Kidney (tissue), 14 donors: ENCODE measurements around the gene HTRA3. TPM values are rescaled to one million over a fixed set of nuclear protein-coding genes. Genes with fewer than 3 reads are reported as not detected.

Experiments
- DNase-seq, 5 donors: peaks; one replicate each; pipeline ENCODE4 v3.0.0-alpha.2; 2013 to 2020
- FAIRE-seq: peaks from 2 replicates; lab custom pipeline; 2012; peaks lifted over from hg19 to GRCh38; lab: Jason Lieb, UNC
- H3K27ac ChIP-seq, 2 donors: one replicate each; pipeline ENCODE4 v1.7.0; 2013; ENCODE audit warnings: low read depth in 2 of 2, low read length in 2 of 2, inconsistent platforms in 1 of 2
- H3K27me3 ChIP-seq: one replicate; pipeline ENCODE4 v1.7.1; 2013; ENCODE audit warnings: low read length, inconsistent platforms; ENCODE audit not compliant: control insufficient read depth, insufficient read depth
- H3K36me3 ChIP-seq, 3 donors: one replicate each; pipeline versions ENCODE4 v1.7.0 to v1.7.1; 2013; ENCODE audit warnings: low read length in 3 of 3, control low read depth in 1 of 3, inconsistent platforms in 1 of 3; ENCODE audit not compliant: insufficient read depth in 3 of 3, control insufficient read depth in 2 of 3
- H3K4me1 ChIP-seq, 3 donors: one replicate each; pipeline versions ENCODE4 v1.7.0 to v1.7.1; 2013; ENCODE audit warnings: low read length in 3 of 3, inconsistent platforms in 1 of 3, low read depth in 1 of 3; ENCODE audit not compliant: control insufficient read depth in 2 of 3, insufficient read depth in 2 of 3
- H3K4me3 ChIP-seq, 3 donors: one replicate each; pipeline versions ENCODE4 v1.7.0 to v1.8.1; 2013; ENCODE audit warnings: low read length in 3 of 3, control low read depth in 1 of 3, inconsistent platforms in 1 of 3
- H3K9ac ChIP-seq, 3 donors: one replicate each; pipeline versions ENCODE4 v1.7.0 to v1.7.1; 2013; ENCODE audit warnings: low read length in 3 of 3, control low read depth in 1 of 3, inconsistent platforms in 1 of 3
- H3K9me3 ChIP-seq, 3 donors: one replicate each; pipeline versions ENCODE4 v1.7.0 to v1.7.1; 2013; ENCODE audit warnings: low read length in 3 of 3, control low read depth in 1 of 3, inconsistent platforms in 1 of 3; ENCODE audit not compliant: control insufficient read depth in 2 of 3, insufficient read depth in 1 of 3
- intact Hi-C: fragments of 100-400 bp; cut with DNase I; formaldehyde crosslinking; loops from one replicate; pipeline ENCODE4 v1.11.1; 2022
- polyA plus RNA-seq: library from polyadenylated mRNA; stranded (reverse); fragments of 350-450 nt; fragmentation: Illumina TruSeq; extraction: RNeasy Lipid Tissue Mini Kit (QIAGEN cat#74804); gene quantifications from one replicate; pipeline ENCODE4 v1.2.3, GENCODE V29; 2014; ENCODE audit warnings: low read depth, low replicate concordance; ENCODE audit not compliant: insufficient read depth
- total RNA-seq: library from RNA; stranded (reverse); fragmentation: NEBNext Ultra II Directional; extraction: Animal tissue kit (Norgen Biotek cat#: 25700); gene quantifications from one replicate; pipeline ENCODE4 v1.2.1, GENCODE V29; 2021
- TF ChIP-seq, protein P1 (sequence below): IDR thresholded peaks from 3 replicates; pipeline ENCODE4 v1.5.1; 2012; ENCODE audit warnings: mild to moderate bottlenecking, moderate library complexity, borderline replicate concordance; ENCODE audit not compliant: insufficient read depth; ENCODE audit errors: extremely low read depth
- donor health status: control.
- donor health status: control.
- donor health status: control.
- donor health status: control.
- donor health status: control.
- donor health status: DM: yes; HTN: yes; CAD: no.
- donor health status: Normal renal cell carcinoma (clear cell type).

HTRA3 gene
- total and polyA plus RNA-seq, 2 donors from 2014 or later = 1.7 to 6.5 TPM

DNA sequence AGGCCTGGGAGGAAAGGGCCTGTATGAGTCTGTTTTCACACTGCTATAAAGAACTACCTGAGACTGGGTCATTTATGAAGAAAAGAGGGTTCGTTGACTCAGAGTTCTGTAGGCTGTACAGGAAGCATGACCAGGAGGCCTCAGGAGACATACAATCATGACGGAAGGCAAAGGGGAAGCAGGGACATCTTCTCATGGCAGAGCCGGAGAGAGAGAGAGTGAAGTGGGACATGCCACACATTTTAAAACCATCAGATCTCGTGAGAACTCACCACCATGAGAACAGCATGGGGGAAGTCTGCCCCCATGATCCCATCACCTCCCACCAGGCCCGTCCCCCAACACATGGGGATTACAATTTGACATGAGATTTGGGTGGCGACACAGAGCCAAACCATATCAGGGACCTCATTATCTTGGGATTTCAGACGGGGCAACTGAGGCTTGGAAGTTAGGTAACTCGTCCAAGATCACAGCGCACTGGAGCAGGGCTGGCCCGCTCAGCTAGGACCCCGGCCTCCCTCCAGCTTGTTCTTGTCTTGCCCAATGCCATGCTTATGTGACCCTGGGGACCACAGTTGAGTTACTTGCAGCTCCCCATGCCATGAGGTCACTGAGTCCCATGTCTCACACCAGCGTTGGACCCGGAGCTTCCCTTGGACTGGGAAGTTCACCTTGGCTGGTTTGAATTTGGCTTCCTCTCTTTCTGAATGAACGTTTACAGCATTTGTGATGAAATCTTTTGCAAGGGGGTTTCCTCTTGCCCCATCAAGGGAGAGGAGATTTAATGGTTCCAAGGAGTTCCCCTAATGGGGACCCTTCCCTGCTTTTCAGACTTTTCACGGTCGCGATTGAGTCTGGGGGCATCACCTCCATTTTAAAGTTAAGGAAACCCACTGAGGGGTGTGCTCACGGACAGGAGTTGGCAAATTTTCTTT is 18.1 kb downstream of the HTRA3 start:
- Histone ChIP-seq H3K27ac (no peak overlapping the region), H3K9ac (no peak overlapping the region), H3K4me3 (no peak overlapping the region), H3K9me3 (no peaks in the 10 kb centered on the region), H3K4me1 (no peaks in the 10 kb centered on the region), H3K36me3 (no peaks in the 10 kb centered on the region), H3K27me3 (no peaks in the 10 kb centered on the region)
- TF ChIP-seq, protein P1, sequence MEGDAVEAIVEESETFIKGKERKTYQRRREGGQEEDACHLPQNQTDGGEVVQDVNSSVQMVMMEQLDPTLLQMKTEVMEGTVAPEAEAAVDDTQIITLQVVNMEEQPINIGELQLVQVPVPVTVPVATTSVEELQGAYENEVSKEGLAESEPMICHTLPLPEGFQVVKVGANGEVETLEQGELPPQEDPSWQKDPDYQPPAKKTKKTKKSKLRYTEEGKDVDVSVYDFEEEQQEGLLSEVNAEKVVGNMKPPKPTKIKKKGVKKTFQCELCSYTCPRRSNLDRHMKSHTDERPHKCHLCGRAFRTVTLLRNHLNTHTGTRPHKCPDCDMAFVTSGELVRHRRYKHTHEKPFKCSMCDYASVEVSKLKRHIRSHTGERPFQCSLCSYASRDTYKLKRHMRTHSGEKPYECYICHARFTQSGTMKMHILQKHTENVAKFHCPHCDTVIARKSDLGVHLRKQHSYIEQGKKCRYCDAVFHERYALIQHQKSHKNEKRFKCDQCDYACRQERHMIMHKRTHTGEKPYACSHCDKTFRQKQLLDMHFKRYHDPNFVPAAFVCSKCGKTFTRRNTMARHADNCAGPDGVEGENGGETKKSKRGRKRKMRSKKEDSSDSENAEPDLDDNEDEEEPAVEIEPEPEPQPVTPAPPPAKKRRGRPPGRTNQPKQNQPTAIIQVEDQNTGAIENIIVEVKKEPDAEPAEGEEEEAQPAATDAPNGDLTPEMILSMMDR = no peak
- intact Hi-C loops = no loop called here
- peak in 2 of 5 donors; percentile 19 to 39 for DNase-seq
- no peak for FAIRE-seq

- no peak overlapping the region for H3K9ac ChIP-seq
- H3K9me3 ChIP-seq = no peaks in the 10 kb centered on the region
- intact Hi-C loops = no loop called here
- no peaks in the 10 kb centered on the region for H3K4me1 ChIP-seq
- TF ChIP-seq, protein P1 = no peak
- no peaks in the 10 kb centered on the region for H3K27me3 ChIP-seq
- no peaks in the 10 kb centered on the region for H3K36me3 ChIP-seq
- FAIRE-seq (no peak), DNase-seq (peak in 2 of 5 donors; percentile 28 to 53)
- H3K27ac ChIP-seq = no peak overlapping the region
- H3K4me3 ChIP-seq = no peak overlapping the region
Measured at GRCh38 chr4:8289151-8289750, 19.7 kb downstream of the HTRA3 start.

- Histone ChIP-seq H3K36me3 (no peaks in the 10 kb centered on the region), H3K4me1 (no peaks in the 10 kb centered on the region), H3K9ac (no peak overlapping the region), H3K9me3 (no peaks in the 10 kb centered on the region), H3K27me3 (no peaks in the 10 kb centered on the region), H3K27ac (no peak overlapping the region), H3K4me3 (no peak overlapping the region)
- intact Hi-C loops = no loop called here
- DNase-seq (peak in 2 of 5 donors; percentile 25 to 27), FAIRE-seq (no peak)
- TF ChIP-seq, protein P1 = no peak
Measured at GRCh38 chr4:8289956-8290700, 20.6 kb downstream of the HTRA3 start.
